ENCODE results near the gene PTER.

Gene PTER

GRCh38 chr10:16436758-16437539 lies at the start of gene PTER:
PTER (plus strand) TSS chr10:16437010; CDS start chr10:16484385, 47,375 bp downstream.
- TF ChIP-seq CTCF (IDR thresholded peaks at IDR 0.05), result no peak

GRCh38 chr10:16392531-16393069 lies 44.2 kb upstream of the PTER start:
- TF ChIP-seq CTCF (IDR thresholded peaks at IDR 0.05), result no peak

GRCh38 chr10:16393271-16393858 lies 43.4 kb upstream of the PTER start:
- no peak for TF ChIP-seq CTCF (IDR thresholded peaks at IDR 0.05)

- TF ChIP-seq CTCF (IDR thresholded peaks at IDR 0.05), result no peak
Observed at GRCh38 chr10:16401416-16401815, 35.4 kb upstream of the PTER start.

GRCh38 chr10:16408379-16408778 lies 28.4 kb upstream of the PTER start:
- TF ChIP-seq CTCF (IDR thresholded peaks at IDR 0.05), result no peak

GRCh38 chr10:16417341-16417740 lies 19.5 kb upstream of the PTER start:
- TF ChIP-seq CTCF (IDR thresholded peaks at IDR 0.05), result no peak

GRCh38 chr10:16423599-16423998 lies 13.2 kb upstream of the PTER start:
- TF ChIP-seq CTCF (IDR thresholded peaks at IDR 0.05), result no peak

Data from LNCAP (cell line).